Effector memory CD8-positive, alpha-beta T cell (primary cell): ENCODE results near the gene RBM34.
"Not testable (repeated sequence)": the region's sequence is repeated elsewhere in the genome, so short reads cannot be mapped to it uniquely, and the experiment has no call there.

Source experiments
- ATAC-seq: fragments of 150-1000 bp; cut with Tn5 transposase; replicated peaks from 2 replicates; pipeline ENCODE4 v1.10.0; 2021; ENCODE audit warnings: mild to moderate bottlenecking, moderate library complexity
- DNase-seq, 3 experiments: peaks; one replicate each; pipeline ENCODE4 v3.0.0; 2021
- H3K27ac Mint-ChIP-seq, 2 donors: one replicate each; pipeline ENCODE4 v1.8.0; 2022; ENCODE audit warnings: mild to moderate bottlenecking in 2 of 2, mixed read lengths in 2 of 2, moderate library complexity in 2 of 2
- H3K27me3 Mint-ChIP-seq, 2 donors: one replicate each; pipeline ENCODE4 v1.8.0; 2022; ENCODE audit warnings: mixed read lengths in 2 of 2
- H3K36me3 Mint-ChIP-seq: one replicate; pipeline ENCODE4 v1.8.0; 2022; ENCODE audit warnings: mild to moderate bottlenecking, moderate library complexity, mixed read lengths; ENCODE audit not compliant: insufficient read depth
- H3K4me1 Mint-ChIP-seq, 2 donors: one replicate each; pipeline ENCODE4 v1.8.0; 2022; ENCODE audit warnings: low read depth in 2 of 2, mixed read lengths in 2 of 2
- H3K4me3 Mint-ChIP-seq, 2 donors: one replicate each; pipeline ENCODE4 v1.8.0; 2022; ENCODE audit warnings: mild to moderate bottlenecking in 2 of 2, mixed read lengths in 2 of 2, moderate library complexity in 2 of 2
- H3K9me3 Mint-ChIP-seq, 2 donors: one replicate each; pipeline ENCODE4 v1.8.0; 2022; ENCODE audit warnings: mixed read lengths in 2 of 2
- total RNA-seq, 9 experiments: gene quantifications; one replicate each; lab custom pipeline; 2026; lab: John Stamatoyannopoulos, UW

RBM34 gene, protein sequence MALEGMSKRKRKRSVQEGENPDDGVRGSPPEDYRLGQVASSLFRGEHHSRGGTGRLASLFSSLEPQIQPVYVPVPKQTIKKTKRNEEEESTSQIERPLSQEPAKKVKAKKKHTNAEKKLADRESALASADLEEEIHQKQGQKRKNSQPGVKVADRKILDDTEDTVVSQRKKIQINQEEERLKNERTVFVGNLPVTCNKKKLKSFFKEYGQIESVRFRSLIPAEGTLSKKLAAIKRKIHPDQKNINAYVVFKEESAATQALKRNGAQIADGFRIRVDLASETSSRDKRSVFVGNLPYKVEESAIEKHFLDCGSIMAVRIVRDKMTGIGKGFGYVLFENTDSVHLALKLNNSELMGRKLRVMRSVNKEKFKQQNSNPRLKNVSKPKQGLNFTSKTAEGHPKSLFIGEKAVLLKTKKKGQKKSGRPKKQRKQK
- total RNA-seq = 1.8 to 6.4 (median 4.0) reads per million in 9 experiments

GRCh38 chr1:235160957-235161684, at the start of gene RBM34:
TSS of gene RBM34 (minus strand) at chr1:235161250. CDS start at chr1:235161226, 24 bp downstream.
- DNase-seq (peak; percentile 89 to 90 (median 90)), ATAC-seq (peak; percentile 90)
- H3K36me3 Mint-ChIP-seq = peaks cover 14% of the 10 kb centered on the region
- no peaks in the 10 kb centered on the region for H3K27me3 Mint-ChIP-seq
- no peaks in the 10 kb centered on the region for H3K9me3 Mint-ChIP-seq
- peaks cover 6 to 8% of the 10 kb centered on the region in 2 donors for H3K4me1 Mint-ChIP-seq
- peak within 1 kb of the TSS in 1 of 2 donors; percentile 96 for H3K4me3 Mint-ChIP-seq
- peak within 1 kb of the TSS; percentile 97 to 98 for H3K27ac Mint-ChIP-seq

GRCh38 chr1:235207209-235207565, 46.1 kb upstream of the RBM34 start:
- Mint-ChIP-seq H3K27ac (peak overlapping the region; percentile 4 to 30), H3K4me3 (no peak overlapping the region), H3K36me3 (peaks cover 43% of the 10 kb centered on the region), H3K27me3 (no peaks in the 10 kb centered on the region), H3K9me3 (no peaks in the 10 kb centered on the region), H3K4me1 (peaks cover 6 to 31% of the 10 kb centered on the region in 2 donors)
- ATAC-seq (peak; percentile 89), DNase-seq (no peak)

DNA sequence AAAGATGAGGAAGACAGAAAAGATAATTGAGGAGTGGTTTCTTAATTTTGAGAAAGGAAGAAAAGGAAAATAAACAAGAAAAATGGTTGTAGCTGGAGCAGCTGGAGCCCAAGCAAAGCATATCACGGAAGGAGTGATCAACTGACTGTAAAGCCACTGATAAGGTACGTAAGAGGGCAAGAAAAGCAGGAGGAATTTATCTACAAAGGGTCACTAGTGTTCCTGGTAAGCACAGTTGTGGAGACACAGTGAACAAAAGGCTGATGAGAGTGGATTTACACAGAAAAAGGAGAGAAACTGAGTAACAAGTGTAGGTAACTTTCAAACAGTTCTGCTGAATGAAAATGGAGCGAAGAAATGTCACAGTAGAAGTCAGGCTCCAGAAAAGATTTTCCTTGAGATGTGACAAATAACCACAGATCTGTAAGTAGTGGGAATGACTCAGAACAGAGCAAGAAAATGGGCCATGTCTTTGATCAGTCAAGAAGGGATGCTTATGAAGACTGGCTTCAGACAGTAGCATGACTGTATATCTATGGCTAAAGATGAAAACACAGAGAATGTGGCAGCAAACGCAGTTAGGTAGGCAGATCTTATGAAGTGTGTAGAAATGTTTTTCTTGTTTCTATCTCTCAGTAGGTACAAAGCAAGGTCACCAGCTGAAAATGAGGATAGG, 45.6 kb upstream of the RBM34 start:
- ATAC-seq (peak; percentile 65), DNase-seq (no peak)
- peaks cover 38% of the 10 kb centered on the region for H3K36me3 Mint-ChIP-seq
- H3K27ac Mint-ChIP-seq = peak overlapping the region; percentile 4 to 53
- peaks cover 6 to 31% of the 10 kb centered on the region in 2 donors for H3K4me1 Mint-ChIP-seq
- H3K27me3 Mint-ChIP-seq = no peaks in the 10 kb centered on the region
- H3K4me3 Mint-ChIP-seq = no peak overlapping the region
- H3K9me3 Mint-ChIP-seq = no peaks in the 10 kb centered on the region

- ATAC-seq = no peak
- DNase-seq = no peak
- Mint-ChIP-seq H3K4me1 (peaks cover 6 to 31% of the 10 kb centered on the region in 2 donors), H3K27me3 (no peaks in the 10 kb centered on the region), H3K36me3 (peaks cover 34% of the 10 kb centered on the region), H3K27ac (peak overlapping the region in 1 of 2 donors; percentile 53), H3K9me3 (no peaks in the 10 kb centered on the region), H3K4me3 (no peak overlapping the region)
These were observed 44.6 kb upstream of the RBM34 start for GRCh38 chr1:235205687-235206086.

DNA sequence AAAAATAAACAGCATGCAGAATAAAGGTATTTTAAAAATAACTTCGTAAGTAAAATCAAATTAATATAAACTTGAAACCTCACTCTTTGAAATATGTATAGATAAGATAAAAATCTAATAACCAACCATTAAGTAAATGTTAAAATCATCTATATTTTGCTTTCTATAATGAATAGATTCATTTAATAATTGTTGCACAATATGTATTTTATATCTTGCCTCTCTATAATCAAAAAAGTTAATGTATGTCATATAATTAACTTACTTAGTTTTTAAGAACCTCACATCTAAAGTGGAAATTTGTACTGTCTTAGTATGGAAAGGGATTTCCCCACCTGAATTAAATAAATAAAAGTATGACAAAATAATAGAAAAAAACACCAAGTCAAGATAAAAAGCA, 42.4 kb upstream of the RBM34 start:
- peaks cover 25% of the 10 kb centered on the region for H3K36me3 Mint-ChIP-seq

DNA sequence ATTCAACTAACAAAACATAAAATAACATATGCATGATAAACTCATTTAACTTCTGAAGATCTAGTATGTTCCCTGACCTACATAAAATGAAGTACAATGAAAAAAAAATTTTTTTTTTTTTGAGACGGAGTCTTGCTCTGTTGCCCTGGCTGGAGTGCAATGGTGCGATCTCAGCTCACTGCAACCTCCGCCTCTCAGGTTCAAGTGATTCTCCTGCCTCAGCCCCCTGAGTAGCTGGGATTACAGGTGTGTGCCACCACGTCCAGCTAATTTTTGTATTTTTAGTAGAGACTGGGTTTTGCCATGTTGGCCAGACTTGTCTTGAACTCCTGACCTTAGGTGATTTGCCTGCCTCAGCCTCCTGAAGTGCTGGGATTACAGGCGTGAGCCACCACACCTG, 41.4 kb upstream of the RBM34 start:
- peaks cover 21% of the 10 kb centered on the region for H3K36me3 Mint-ChIP-seq
- DNase-seq, ATAC-seq, H3K9me3 Mint-ChIP-seq, H3K27me3 Mint-ChIP-seq, H3K4me3 Mint-ChIP-seq: not testable (repeated sequence)
- H3K4me1 Mint-ChIP-seq = peaks cover 8 to 37% of the 10 kb centered on the region in 2 donors
- peak overlapping the region in 1 of 2 donors; percentile 16 for H3K27ac Mint-ChIP-seq

More for the DNA sequence above, 42.4 kb upstream of the RBM34 start:
- Mint-ChIP-seq H3K4me1 (peaks cover 7 to 39% of the 10 kb centered on the region in 2 donors), H3K27ac (no peak overlapping the region), H3K9me3 (no peaks in the 10 kb centered on the region), H3K27me3 (no peaks in the 10 kb centered on the region), H3K4me3 (no peak overlapping the region)
- ATAC-seq (no peak), DNase-seq (no peak)

DNA sequence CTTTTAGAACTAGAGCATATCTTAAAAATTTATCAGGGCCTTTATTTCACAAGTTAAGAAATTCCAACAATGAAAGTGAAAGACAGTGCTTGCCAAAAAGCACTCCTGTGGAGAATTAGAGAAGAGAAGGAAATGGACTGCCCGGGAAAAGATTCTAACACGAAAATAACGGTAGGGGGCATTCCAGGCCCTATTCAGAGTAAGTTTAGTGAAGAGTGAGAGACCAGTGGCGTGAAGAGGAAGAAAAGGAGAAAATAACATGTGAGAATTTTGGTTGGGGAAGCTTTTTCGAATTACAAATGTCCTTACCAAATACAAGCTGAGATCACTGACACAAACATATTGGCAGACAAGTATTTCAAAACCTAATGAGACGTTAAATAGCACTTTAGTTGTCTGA, 38.4 kb upstream of the RBM34 start:
- Mint-ChIP-seq H3K27ac (peak overlapping the region in 1 of 2 donors; percentile 9), H3K27me3 (no peaks in the 10 kb centered on the region), H3K4me1 (peaks cover 1 to 13% of the 10 kb centered on the region in 2 donors), H3K9me3 (no peaks in the 10 kb centered on the region), H3K36me3 (peaks cover 44% of the 10 kb centered on the region), H3K4me3 (no peak overlapping the region)
- DNase-seq (no peak), ATAC-seq (no peak)

- Mint-ChIP-seq H3K4me1 (peaks cover 1 to 19% of the 10 kb centered on the region in 2 donors), H3K9me3 (no peaks in the 10 kb centered on the region), H3K27ac (peak overlapping the region; percentile 20 to 90), H3K36me3 (peaks cover 78% of the 10 kb centered on the region), H3K4me3 (no peak overlapping the region), H3K27me3 (no peaks in the 10 kb centered on the region)
- ATAC-seq (no peak), DNase-seq (no peak)
These were observed 29.4 kb upstream of the RBM34 start for GRCh38 chr1:235190431-235190830.

DNA sequence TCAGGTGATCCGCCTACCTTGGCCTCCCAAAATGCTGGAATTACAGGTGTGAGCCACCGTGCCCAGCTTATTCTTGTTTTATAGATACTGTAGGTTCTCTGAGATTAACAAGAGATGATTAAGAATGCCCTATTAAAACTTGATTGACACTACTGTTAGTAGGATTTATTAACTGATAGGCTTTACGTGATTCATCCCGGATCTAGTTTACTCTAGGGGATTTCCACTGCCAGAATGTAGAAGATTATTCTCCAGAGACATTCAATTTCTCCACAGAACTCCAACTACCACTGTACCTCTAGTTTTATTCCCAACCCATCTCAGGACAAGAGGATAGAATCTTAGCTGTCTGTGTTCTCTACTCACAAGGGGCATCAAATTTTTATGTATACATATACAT, 26.3 kb upstream of the RBM34 start:
- Mint-ChIP-seq H3K27ac (peak overlapping the region in 1 of 2 donors; percentile 46), H3K4me3 (no peak overlapping the region), H3K27me3 (no peaks in the 10 kb centered on the region), H3K4me1 (peaks cover 6 to 29% of the 10 kb centered on the region in 2 donors), H3K36me3 (peaks cover 63% of the 10 kb centered on the region), H3K9me3 (no peaks in the 10 kb centered on the region)
- no peak for ATAC-seq
- no peak for DNase-seq

GRCh38 chr1:235181561-235182245, 20.7 kb upstream of the RBM34 start:
- Mint-ChIP-seq H3K36me3 (peaks cover 60% of the 10 kb centered on the region), H3K27ac (peak overlapping the region; percentile 61 to 84), H3K4me3 (peak overlapping the region in 1 of 2 donors; percentile 33), H3K27me3 (no peaks in the 10 kb centered on the region), H3K9me3 (no peaks in the 10 kb centered on the region), H3K4me1 (peaks cover 12 to 23% of the 10 kb centered on the region in 2 donors)
- DNase-seq (no peak), ATAC-seq (peak; percentile 70)

GRCh38 chr1:235180916-235181460, 19.9 kb upstream of the RBM34 start:
- H3K9me3 Mint-ChIP-seq = no peaks in the 10 kb centered on the region
- ATAC-seq (no peak), DNase-seq (no peak)
- peak overlapping the region; percentile 61 to 84 for H3K27ac Mint-ChIP-seq
- H3K36me3 Mint-ChIP-seq = peaks cover 60% of the 10 kb centered on the region
- H3K27me3 Mint-ChIP-seq = no peaks in the 10 kb centered on the region
- H3K4me3 Mint-ChIP-seq = no peak overlapping the region
- peaks cover 12 to 23% of the 10 kb centered on the region in 2 donors for H3K4me1 Mint-ChIP-seq

- Mint-ChIP-seq H3K27ac (no peak overlapping the region), H3K4me3 (no peak overlapping the region), H3K4me1 (peaks cover 2 to 6% of the 10 kb centered on the region in 2 donors), H3K36me3 (peaks cover 75% of the 10 kb centered on the region), H3K27me3 (no peaks in the 10 kb centered on the region), H3K9me3 (no peaks in the 10 kb centered on the region)
- DNase-seq = no peak
- no peak for ATAC-seq
These were observed 15.4 kb upstream of the RBM34 start for GRCh38 chr1:235176486-235176885.
